CMK (cell line): ENCODE measurements around the gene SP3.
"Not testable (repeated sequence)": the region's sequence is repeated elsewhere in the genome, so short reads cannot be mapped to it uniquely, and the experiment has no call there.

Source experiments
- DNase-seq: peaks from one replicate; pipeline ENCODE4 v3.0.0-alpha.2; 2010; ENCODE audit warnings: low read depth

The SP3 gene

GRCh38 chr2:173891315-173892037, 73.7 kb downstream of the SP3 start:
- peak; percentile 41 for DNase-seq

DNA sequence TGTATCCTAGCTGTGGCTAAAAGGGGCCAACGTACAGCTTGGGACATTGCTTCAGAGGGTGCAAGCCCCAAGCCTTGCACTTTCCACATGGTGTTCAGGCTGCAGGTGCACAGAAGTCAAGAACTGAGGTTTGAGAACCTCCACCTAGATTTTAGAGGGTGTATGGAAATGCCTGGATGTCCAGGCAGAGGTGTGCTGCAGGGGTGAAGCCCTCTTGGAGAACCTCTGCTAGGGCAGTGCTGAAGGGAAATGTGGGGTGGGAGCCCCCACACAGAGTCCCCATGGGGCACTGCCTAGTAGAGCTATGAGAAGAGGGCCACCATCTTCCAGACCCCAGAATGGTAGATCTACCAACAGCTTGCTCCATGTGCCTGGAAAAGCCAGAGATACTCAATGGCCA, 75.7 kb downstream of the SP3 start:
- not testable (repeated sequence) for DNase-seq

GRCh38 chr2:173886613-173887012, 78.6 kb downstream of the SP3 start:
- no peak for DNase-seq

- DNase-seq: no peak
These were observed 81.0 kb downstream of the SP3 start for GRCh38 chr2:173884025-173884802.

DNA sequence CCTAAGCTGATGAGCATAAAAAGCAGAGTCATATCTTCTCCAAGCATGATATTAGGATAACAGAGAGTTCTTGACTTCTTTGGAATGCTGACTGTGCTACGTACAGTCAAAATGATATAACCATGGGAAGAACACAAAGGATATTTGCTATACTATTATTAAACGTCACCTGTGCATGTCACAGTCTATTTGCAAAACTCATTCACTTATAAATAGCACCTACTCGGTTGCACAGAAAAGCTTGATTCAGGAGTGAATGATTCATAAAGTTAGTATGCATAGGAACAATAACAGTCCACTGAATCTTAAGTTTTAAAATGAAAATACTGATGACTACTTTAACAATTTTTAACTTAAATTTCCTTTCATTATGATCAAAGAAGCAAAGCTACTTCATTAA, 83.3 kb downstream of the SP3 start:
- DNase-seq: no peak

DNA sequence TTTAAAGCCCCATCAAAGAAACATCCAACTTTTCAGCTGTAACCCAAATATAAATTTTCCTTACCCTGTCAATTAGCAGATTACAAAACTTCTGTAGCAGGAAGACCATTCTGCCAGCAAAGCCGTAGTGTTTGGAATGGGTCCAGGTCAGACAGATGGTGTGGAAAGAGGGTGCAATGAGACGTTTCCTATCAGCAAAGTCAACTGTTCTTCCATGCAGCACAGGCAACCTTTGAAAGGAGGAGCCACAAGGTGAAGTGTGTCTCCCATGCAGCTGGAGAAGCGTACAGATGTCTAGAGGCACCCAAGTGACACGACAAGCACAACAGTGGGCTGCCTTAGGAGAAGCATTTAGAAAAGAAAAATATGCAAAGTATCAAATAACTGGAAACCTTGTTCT, 83.7 kb downstream of the SP3 start:
- DNase-seq: no peak

DNA sequence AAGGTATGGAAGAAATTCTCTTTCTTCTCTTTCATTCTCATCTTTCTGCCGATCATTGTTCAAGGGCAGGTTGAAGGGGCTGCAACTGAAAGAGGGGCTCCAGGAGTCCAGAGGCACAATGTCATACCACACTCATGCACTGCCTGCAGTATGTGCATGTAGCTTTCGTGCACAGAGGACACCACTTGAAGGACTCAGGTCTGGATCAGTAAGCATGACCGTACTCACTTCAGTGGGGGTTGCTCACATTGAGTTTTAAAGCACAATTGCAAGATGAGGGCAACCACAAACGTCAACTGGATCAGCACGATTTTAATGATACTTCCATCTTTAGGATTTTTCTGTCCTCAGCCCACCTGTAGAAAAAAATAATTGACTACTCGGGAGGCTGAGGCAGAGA, 84.6 kb downstream of the SP3 start:
- DNase-seq: no peak

- DNase-seq: no peak
These were observed 88.2 kb downstream of the SP3 start for GRCh38 chr2:173876833-173877413.

DNA sequence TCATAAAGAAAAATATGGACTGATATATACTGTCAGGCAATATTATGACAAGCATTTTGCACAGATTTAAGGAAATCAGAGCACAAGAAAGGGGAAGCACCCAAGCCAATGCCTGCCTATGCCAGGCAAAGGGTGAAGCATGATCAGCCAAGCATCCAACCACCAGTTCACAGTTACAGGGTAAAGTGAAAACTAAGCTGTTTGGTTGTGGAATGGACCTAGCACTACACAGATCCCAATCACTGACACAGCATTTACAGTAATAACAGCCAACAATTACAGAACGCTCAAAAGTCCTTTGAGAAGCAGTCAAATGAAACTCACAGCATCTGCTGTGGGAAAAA, 90.3 kb downstream of the SP3 start:
- DNase-seq: no peak

GRCh38 chr2:173874003-173874893, 90.9 kb downstream of the SP3 start:
- no peak for DNase-seq

- no peak for DNase-seq
These were observed 92.5 kb downstream of the SP3 start for GRCh38 chr2:173872714-173873113.

DNA sequence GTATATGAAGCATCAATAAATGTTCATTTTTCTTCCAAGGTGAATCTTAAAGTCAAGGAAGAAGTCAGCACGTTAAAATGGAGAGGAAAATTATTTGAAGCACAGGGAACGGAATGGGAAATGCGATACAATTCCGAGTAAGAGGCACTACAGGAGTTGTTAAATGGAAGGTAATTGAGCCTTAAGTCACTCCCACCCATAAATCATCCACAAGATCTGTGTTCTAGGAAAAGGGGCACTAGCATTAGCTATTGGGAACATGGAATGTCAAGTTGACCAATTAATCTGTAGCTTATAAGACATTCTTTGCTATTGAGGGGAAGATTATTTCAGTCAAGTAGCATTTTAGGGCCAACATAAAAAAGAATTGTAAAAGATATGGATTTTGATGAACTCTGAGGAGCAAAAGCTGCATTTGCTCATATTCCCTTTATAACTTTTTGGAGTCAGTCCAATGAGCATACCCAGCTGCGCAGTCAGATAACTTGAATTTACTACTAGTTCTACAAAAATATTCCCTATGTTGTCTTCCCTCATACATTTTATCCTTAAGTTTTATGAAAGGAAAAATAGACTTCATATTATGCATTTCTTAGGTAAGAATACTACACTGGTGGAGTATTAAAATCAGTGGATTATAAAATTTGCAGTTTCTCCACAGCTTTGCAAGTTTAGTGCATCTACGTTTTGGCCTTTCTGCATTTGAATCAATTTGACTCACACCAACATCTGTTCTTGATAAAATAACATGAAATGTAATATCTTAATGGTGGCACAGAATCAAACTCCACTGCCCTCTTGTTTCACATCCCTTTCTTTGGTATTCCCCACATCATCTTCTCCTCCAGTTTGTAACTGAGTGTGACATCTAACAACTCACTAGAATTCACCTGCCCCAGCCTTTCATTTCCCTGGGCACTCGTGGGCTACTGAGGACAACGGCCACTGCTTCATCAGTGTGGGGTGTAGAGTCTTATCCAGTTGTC, 95.6 kb downstream of the SP3 start:
- DNase-seq: no peak

DNA sequence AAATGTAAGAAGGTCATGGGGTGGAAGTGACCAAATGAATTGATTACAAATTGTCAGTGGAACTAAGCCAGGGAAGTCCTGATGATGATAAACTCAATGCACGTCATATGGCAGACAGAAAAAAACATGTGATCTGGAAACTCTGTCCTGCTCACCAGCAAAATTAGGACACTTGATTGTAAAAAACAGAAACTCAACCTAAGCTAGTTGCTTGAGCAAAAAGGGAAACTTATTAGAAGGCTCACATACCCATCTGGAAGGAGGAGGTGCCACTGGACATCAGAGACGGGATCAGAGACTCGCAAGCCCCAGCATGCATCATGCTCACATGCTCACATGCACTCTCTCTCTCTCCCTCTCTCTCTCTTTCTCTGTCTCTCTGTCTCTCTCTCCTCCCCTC, 96.8 kb downstream of the SP3 start:
- DNase-seq: no peak

DNA sequence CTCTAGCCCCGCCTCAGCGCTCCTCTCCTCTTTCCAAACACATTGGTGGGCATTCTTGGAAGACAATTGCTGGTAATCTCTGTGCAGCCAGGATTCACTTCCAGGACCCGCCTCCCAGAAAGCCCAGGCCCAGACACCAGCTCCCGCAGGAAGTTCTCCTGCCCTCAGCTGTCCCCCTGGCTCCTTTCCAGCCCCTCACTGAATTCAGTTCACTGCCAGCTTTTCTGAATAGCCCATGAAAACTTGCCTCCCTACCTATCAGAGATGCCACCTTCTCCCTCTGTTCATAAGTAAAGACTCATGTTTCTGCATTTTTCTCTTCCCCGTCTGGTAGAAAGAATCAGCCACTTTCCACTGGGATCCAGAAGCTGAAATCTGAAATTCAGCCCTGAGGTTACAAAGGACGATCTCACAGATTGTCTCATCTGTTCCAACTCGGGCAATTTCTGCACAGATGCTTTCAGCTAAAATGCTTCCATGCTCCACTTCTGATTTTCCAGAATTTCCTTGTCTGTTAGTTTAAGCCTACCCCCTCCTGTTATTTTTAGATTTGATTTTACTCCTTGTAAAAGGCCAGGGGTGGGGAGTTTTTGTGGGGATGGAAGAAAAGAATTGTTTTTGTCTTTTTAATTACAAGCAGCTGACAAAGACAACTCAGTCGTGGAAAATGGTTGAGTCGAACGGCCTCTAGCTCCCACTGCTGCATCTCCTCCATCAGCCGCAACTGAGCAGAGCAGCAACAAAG, 98.1 kb downstream of the SP3 start:
- no peak for DNase-seq

DNA sequence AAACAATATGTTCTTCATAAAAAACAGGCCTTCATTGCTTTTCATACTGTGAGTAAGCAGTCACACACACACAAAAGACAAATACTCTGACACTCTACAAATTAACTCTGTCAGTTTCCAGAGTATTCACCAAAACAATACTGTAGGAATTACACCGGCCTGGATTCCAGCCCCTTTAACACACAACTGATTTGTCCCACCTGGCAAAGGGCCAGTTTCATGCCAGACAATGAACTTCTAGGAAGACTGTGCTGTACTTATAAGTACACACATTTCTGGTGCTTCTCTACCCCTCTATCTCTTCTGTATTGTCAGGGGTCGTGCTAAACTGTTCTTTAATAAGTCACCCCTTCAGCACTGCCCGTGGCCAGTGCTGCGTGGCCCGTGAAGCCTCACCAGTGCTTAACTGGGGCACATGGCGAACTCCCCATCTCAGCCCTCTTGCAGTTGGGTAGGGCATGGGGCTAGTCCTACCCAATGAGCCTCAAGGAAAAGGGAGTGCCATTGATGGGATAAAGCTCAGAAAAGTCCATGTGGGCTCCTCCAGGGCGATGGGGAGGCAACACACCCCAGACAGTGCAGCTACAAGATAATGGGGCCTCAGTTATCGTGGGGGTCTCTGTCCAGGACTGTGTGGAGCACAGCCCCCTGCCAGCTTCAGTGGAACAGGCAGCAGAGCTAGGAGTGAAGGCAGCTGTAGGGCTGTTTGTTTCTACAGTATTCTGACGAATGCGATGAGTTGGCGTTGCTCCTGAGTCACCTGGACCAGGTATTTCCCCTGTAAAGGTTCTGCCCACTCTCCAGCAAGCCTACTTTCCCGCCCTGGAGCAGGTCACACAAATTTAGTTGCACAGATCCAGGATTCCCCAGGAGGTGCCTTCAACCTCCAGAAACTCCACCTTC, 99.0 kb downstream of the SP3 start:
- no peak for DNase-seq

DNA sequence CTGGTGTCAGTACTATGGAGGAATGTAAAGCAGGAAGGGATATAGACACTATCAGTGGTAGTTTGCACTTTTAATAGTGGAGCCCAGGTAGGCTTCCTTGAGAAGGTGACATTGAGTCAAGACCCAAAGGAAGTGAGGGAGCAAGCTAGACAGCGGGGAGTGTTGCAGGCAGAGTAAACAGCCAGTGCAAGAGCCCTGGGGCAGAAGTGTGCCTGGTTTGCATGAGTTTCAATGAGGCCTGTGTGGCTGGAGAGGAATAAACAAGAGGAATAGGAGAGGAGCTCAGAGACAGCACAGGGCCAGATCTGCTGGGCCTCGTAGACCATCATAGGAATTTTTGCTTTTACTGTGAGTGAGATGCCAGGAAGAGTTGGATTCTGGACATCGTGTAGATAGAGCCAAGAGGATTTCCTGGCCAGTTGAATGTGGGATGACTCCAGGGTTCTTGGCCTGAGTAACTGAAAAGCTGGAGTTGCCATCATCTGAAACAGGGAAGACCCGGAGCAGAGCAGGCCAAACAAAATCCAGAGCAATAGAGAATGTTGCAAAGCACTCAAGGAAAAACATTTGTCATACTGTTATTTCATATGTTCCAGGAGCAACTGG, 102.5 kb downstream of the SP3 start:
- no peak for DNase-seq

- peak; percentile 11 for DNase-seq
These were observed 104.6 kb downstream of the SP3 start for GRCh38 chr2:173860566-173860965.

DNA sequence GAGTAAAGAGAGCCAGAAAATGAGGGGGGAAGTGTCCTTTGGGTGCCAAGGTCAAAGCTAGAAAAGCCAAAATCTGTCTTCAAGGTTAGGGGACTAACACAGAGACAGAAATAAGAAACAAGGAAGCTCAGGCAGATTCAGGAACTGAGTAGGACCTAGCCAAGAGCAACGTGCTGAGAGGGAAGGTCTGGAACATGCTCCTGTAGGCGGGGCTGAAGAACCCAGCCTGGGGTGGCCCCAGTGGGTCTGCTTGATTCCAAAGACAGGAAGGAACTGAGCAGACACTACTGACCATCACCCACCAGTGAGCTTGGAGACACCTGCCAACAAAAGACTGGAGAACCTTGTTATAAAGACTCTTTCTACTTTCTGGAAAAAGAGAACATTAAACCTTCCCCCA, 105.1 kb downstream of the SP3 start:
- DNase-seq: no peak

DNA sequence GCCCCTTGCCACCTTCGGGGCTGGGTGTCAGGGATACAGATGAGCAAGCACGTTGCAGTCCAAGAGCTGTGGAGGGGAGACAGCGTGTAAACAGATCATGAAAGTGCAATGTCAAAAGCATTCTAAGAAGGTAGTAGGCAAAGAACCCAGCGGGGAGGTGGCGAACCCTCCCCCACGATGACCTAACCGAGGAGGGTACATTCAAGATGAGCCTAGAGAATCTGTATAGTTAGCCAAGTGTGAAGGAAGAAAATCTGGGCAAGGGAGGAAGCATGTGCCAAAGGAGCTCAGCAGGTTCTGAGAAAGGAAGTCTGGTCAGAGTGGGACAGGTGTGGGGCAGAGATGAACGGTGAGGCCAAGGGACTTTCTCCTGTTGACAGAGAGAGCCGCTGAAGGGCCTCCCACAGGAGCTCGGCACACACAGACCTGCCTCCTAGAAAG, 106.9 kb downstream of the SP3 start:
- no peak for DNase-seq
